ENCODE measurements around the gene SWAP70. TPM values are rescaled to one million over a fixed set of nuclear protein-coding genes. Genes with fewer than 3 reads are reported as not detected.

Gene SWAP70
- total and polyA plus RNA-seq, 10 of the 15 experiments (the other 5 are each of a cell fraction or from before 2014, with no cell fraction given), result 20.6 to 62.4 (median 41.7) TPM

- intact Hi-C loops (cut with micrococcal nuclease; ENCODE audit: unreplicated experiment), result no loop called here
- no peaks in the 10 kb centered on the region for H4K20me1 ChIP-seq (ENCODE audit: control insufficient read depth, insufficient read depth)
- H3K27me3 ChIP-seq (replicated peaks in 1 of 2; ENCODE audit: control insufficient read depth in 2 of 2, insufficient read depth in 2 of 2, low read length in 1 of 2), result no peaks in the 10 kb centered on the region
- TF ChIP-seq SKIL (IDR thresholded peaks at IDR 0.05; ENCODE audit: low read depth, poor library complexity, severe bottlenecking) (no peak), RAD21 (IDR thresholded peaks at IDR 0.05; ENCODE audit: insufficient read depth, low read depth, low read length) (no peak), BCLAF1 (IDR thresholded peaks at IDR 0.05) (no peak)
- ChIA-PET SMC1A (ENCODE audit: uncharacterized antibody, unreplicated experiment) (no interaction called here), POLR2A (no interaction called here), CTCF (interaction anchor here (0.5 kb wide), 1 partner anchor 261 kb away, joined by 3 read pairs; no protein-coding TSS in a partner anchor), RAD21 (ENCODE audit: unreplicated experiment) (no interaction called here)
- no peak overlapping the region for H2AFZ ChIP-seq (ENCODE audit: control insufficient read depth, low read depth, low read length)
- no peak overlapping the region for H3K9ac ChIP-seq (ENCODE audit: control insufficient read depth, insufficient read depth, low read length)
- no peaks in the 10 kb centered on the region for H3K9me3 ChIP-seq (replicated peaks; ENCODE audit: control insufficient read depth, insufficient read depth, low read length)
- in situ Hi-C loops (cut with MboI), result no loop called here
- DNase-seq (ENCODE audit: low read depth, low spot score) (no peak), FAIRE-seq (no peak), ATAC-seq (no peak)
- 93% methylated on average over 1 of the region's 1 CpG for WGBS (ENCODE audit: insufficient coverage, insufficient replicate concordance, low lambda C conversion rate, missing lambda C conversion rate)
- H3K4me1 ChIP-seq (ENCODE audit: control insufficient read depth, insufficient read depth, low read length), result no peaks in the 10 kb centered on the region
- H3K36me3 ChIP-seq (ENCODE audit: control insufficient read depth in 2 of 2, insufficient read depth in 2 of 2, low read length in 1 of 2), result no peaks in the 10 kb centered on the region
- H3K4me3 ChIP-seq, result no peak overlapping the region
- no peak overlapping the region for H3K27ac ChIP-seq (ENCODE audit: control insufficient read depth, insufficient read depth)
- H3K4me2 ChIP-seq (ENCODE audit: control insufficient read depth, insufficient read depth), result no peak overlapping the region
- H3K79me2 ChIP-seq (ENCODE audit: control insufficient read depth, insufficient read depth, low read length), result no peaks in the 10 kb centered on the region
- BruUV-seq (replicated peaks), result no TSS peak
Measured at GRCh38 chr11:9771071-9771511, 107.2 kb downstream of the SWAP70 start.

Measured in GM12878 (cell line).